Measurements from ENCODE around the gene TIMM17B.

- TF ChIP-seq POLR2AphosphoS5 (IDR thresholded peaks at IDR 0.05; ENCODE audit: borderline replicate concordance, low read depth, low read length) (peak; percentile 68), EZH2 (IDR thresholded peaks at IDR 0.05) (no peak)
Measured at GRCh38 chrX:48911412-48912182, 14.0 kb upstream of the TIMM17B start, which contains the start of gene SLC35A2.

Measured in SK-N-MC (cell line).